B cell (primary cell): ENCODE data around the gene PXMP4. TPM values are rescaled to one million over a fixed set of nuclear protein-coding genes. Genes with fewer than 3 reads are reported as not detected.

Experiments used
- ATAC-seq: fragments of 200-7000 bp; cut with Tn5 transposase; one replicate; pipeline ENCODE4 v1.10.0; 2021; ENCODE audit warnings: low read depth, mild to moderate bottlenecking, moderate number of reproducible peaks, moderate library complexity
- CTCF ChIA-PET: fragments of 350-600 bp; sonication (Branson Sonifier 250); formaldehyde crosslinking; loops from one replicate; lab custom pipeline; 2021; ENCODE audit warnings: antibody characterized with exemption, inconsistent platforms; lab: Charles Lee
- POLR2A ChIA-PET: fragments of 350-600 bp; sonication (Branson Sonifier 250); formaldehyde crosslinking; loops from one replicate; lab custom pipeline; 2021; ENCODE audit warnings: antibody characterized with exemption; lab: Charles Lee
- DNase-seq: peaks from one replicate; pipeline ENCODE4 v3.0.0; 2013
- H2AFZ ChIP-seq: 2 replicates; pipeline ENCODE4 v1.6.1; 2012; ENCODE audit warnings: mild to moderate bottlenecking, low read depth, low read length; ENCODE audit not compliant: insufficient read depth, poor library complexity, severe bottlenecking
- H3K27ac ChIP-seq, 2 donors: 1 replicate in 1 of 2; 2 replicates in 1 of 2; pipeline ENCODE4 v1.5.1; 2012 to 2013; ENCODE audit warnings: low read length in 2 of 2, mild to moderate bottlenecking in 2 of 2, moderate library complexity in 1 of 2
- H3K27me3 ChIP-seq, 4 experiments: fragments of 200-600 bp in 1 of 4; sonication (generic) in 1 of 4; replicated peaks in 1 of 4; 1 replicate in 2 of 4; 2 replicates in 2 of 4; pipeline versions ENCODE4 v1.6.1 to v1.7.0; 2013 to 2016; ENCODE audit warnings: low read length in 3 of 4, mild to moderate bottlenecking in 2 of 4, mixed read lengths in 1 of 4, moderate library complexity in 1 of 4; ENCODE audit not compliant: insufficient read depth in 4 of 4, control insufficient read depth in 3 of 4; ENCODE audit errors: control extremely low read depth in 1 of 4
- H3K36me3 ChIP-seq, 2 experiments: replicated peaks in 1 of 2; 1 replicate in 1 of 2; 2 replicates in 1 of 2; pipeline versions ENCODE4 v1.6.1 to v1.7.1; 2013; ENCODE audit warnings: low read length in 1 of 2; ENCODE audit not compliant: insufficient read depth in 2 of 2, control insufficient read depth in 1 of 2; ENCODE audit errors: control extremely low read depth in 1 of 2, extremely low read depth in 1 of 2
- H3K4me1 ChIP-seq, 2 donors: fragments of 200-600 bp in 1 of 2; sonication (generic) in 1 of 2; 1 replicate in 1 of 2; 2 replicates in 1 of 2; pipeline versions ENCODE4 v1.5.1 to v1.6.1; 2013 to 2017; ENCODE audit warnings: low read length in 2 of 2; ENCODE audit not compliant: control insufficient read depth in 2 of 2, insufficient read depth in 2 of 2
- H3K4me2 ChIP-seq: replicated peaks from 2 replicates; pipeline ENCODE3; 2012; ENCODE audit warnings: mild to moderate bottlenecking, low read depth, low read length; ENCODE audit not compliant: poor library complexity, severe bottlenecking
- H3K4me3 ChIP-seq, 5 experiments: fragments of 200-600 bp in 1 of 5; sonication (generic) in 1 of 5; 1 replicate in 3 of 5; 2 replicates in 2 of 5; pipeline versions ENCODE4 v1.5.1 to v1.7.0; 2011 to 2016; ENCODE audit warnings: low read length in 4 of 5, mild to moderate bottlenecking in 4 of 5, low read depth in 2 of 5, control low read depth in 1 of 5, moderate library complexity in 1 of 5; ENCODE audit not compliant: insufficient read depth in 1 of 5; ENCODE audit errors: control extremely low read depth in 1 of 5, extremely low read depth in 1 of 5
- H3K79me2 ChIP-seq: fragments of 200-600 bp; sonication (generic); one replicate; pipeline ENCODE4 v1.6.0; 2016; ENCODE audit warnings: low read length; ENCODE audit not compliant: control insufficient read depth, insufficient read depth
- H3K9ac ChIP-seq: fragments of 200-600 bp; sonication (generic); 2 replicates; pipeline ENCODE4 v1.6.1; 2017; ENCODE audit warnings: mild to moderate bottlenecking, low read length, moderate library complexity
- H3K9me3 ChIP-seq, 3 donors: one replicate each; pipeline versions ENCODE4 v1.6.1 to v1.7.1; 2013; ENCODE audit warnings: low read length in 2 of 3; ENCODE audit not compliant: control insufficient read depth in 2 of 3, insufficient read depth in 1 of 3; ENCODE audit errors: control extremely low read depth in 1 of 3
- H4K20me1 ChIP-seq: 2 replicates; pipeline ENCODE4 v1.6.0; 2012; ENCODE audit warnings: mild to moderate bottlenecking, low read length; ENCODE audit not compliant: insufficient read depth, control insufficient read depth, poor library complexity, severe bottlenecking
- H3K27ac Mint-ChIP-seq: one replicate; pipeline ENCODE4 v1.8.0; 2021; ENCODE audit warnings: mixed read lengths
- H3K27me3 Mint-ChIP-seq: one replicate; pipeline ENCODE4 v1.8.0; 2021; ENCODE audit warnings: mixed read lengths
- H3K4me1 Mint-ChIP-seq: one replicate; pipeline ENCODE4 v1.8.0; 2021; ENCODE audit warnings: mixed read lengths
- H3K4me3 Mint-ChIP-seq: one replicate; pipeline ENCODE4 v1.8.0; 2021; ENCODE audit warnings: mixed read lengths
- H3K9me3 Mint-ChIP-seq: one replicate; pipeline ENCODE4 v1.8.0; 2022; ENCODE audit warnings: mixed read lengths; ENCODE audit not compliant: insufficient read depth
- EZH2 ChIP-seq: IDR thresholded peaks from 2 replicates; pipeline ENCODE4 v1.6.1; 2012; ENCODE audit warnings: borderline replicate concordance, low read depth, mild to moderate bottlenecking, moderate library complexity, low read length; ENCODE audit not compliant: insufficient read depth, poor library complexity, severe bottlenecking
- WGBS: methylation state at CpG from one replicate; pipeline ENCODE4 v1.1.5; 2013; ENCODE audit warnings: missing lambda C conversion rate; ENCODE audit not compliant: insufficient coverage; 5-methylcytosine and 5-hydroxymethylcytosine counted together
- intact Hi-C: fragments of 100-400 bp; cut with micrococcal nuclease; formaldehyde crosslinking; loops from one replicate; pipeline ENCODE4 v1.10.0; 2022
- polyA plus RNA-seq: library from polyadenylated mRNA; depleted of rRNA; stranded (reverse); fragments of >200 nt; gene quantifications from 2 replicates; pipeline ENCODE4 v1.2.3, GENCODE V29; 2012
- total RNA-seq, 2 donors: library from RNA; stranded (reverse); fragments of 120-200 nt in 1 of 2; gene quantifications; 1 replicate in 1 of 2; 2 replicates in 1 of 2; pipeline versions ENCODE4 v1.2.3 to v1.2.4, GENCODE V29; 2013 to 2022
- TF ChIP-seq, protein P1 (sequence below): fragments of 200-600 bp; IDR thresholded peaks from one replicate; pipeline ENCODE4 v1.8.0; 2022; ENCODE audit warnings: antibody characterized with exemption, mild to moderate bottlenecking

The PXMP4 gene
- total and polyA plus RNA-seq, 2 donors (not counting 1 experiment from before 2014, with no cell fraction given), result 5.0 to 6.6 TPM

- Histone ChIP-seq H4K20me1 (no peaks in the 10 kb centered on the region), H3K4me3 (no peak overlapping the region), H3K27ac (no peak overlapping the region), H3K36me3 (no peaks in the 10 kb centered on the region), H3K9ac (no peak overlapping the region), H3K79me2 (no peaks in the 10 kb centered on the region), H3K27me3 (no peaks in the 10 kb centered on the region), H3K9me3 (no peaks in the 10 kb centered on the region), H3K4me1 (peaks cover 0 to 9% of the 10 kb centered on the region in 2 donors), H2AFZ (no peak overlapping the region), H3K4me2 (no peak overlapping the region)
- Mint-ChIP-seq H3K9me3 (no peaks in the 10 kb centered on the region), H3K4me3 (no peak overlapping the region), H3K4me1 (peaks cover 5% of the 10 kb centered on the region), H3K27me3 (no peaks in the 10 kb centered on the region), H3K27ac (no peak overlapping the region)
- TF ChIP-seq, protein P1, sequence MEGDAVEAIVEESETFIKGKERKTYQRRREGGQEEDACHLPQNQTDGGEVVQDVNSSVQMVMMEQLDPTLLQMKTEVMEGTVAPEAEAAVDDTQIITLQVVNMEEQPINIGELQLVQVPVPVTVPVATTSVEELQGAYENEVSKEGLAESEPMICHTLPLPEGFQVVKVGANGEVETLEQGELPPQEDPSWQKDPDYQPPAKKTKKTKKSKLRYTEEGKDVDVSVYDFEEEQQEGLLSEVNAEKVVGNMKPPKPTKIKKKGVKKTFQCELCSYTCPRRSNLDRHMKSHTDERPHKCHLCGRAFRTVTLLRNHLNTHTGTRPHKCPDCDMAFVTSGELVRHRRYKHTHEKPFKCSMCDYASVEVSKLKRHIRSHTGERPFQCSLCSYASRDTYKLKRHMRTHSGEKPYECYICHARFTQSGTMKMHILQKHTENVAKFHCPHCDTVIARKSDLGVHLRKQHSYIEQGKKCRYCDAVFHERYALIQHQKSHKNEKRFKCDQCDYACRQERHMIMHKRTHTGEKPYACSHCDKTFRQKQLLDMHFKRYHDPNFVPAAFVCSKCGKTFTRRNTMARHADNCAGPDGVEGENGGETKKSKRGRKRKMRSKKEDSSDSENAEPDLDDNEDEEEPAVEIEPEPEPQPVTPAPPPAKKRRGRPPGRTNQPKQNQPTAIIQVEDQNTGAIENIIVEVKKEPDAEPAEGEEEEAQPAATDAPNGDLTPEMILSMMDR, result no peak
- no peak for TF ChIP-seq EZH2
- intact Hi-C loops, result loop anchor here (2.0 to 5.0 kb wide), 2 partner anchors 197 to 262 kb away; no protein-coding TSS in a partner anchor
- no peak for ATAC-seq
- no peak for DNase-seq
- POLR2A ChIA-PET, result no interaction called here
- CTCF ChIA-PET, result interaction anchor here (0.6 to 5.4 kb wide), 23 partner anchors 9 to 475 kb away, joined by 3 to 53 read pairs (median 4); partner anchors contain the start of genes ACTL10, C20orf144, CBFA2T2 and CDK5RAP1
- WGBS, result 92% methylated on average over 9 of the region's 11 CpGs
Observed at GRCh38 chr20:33653900-33654596, 66.1 kb downstream of the PXMP4 start.
